Ramos (cell line): ENCODE measurements around the gene PARVG.

Experiments used
- in situ Hi-C: fragments of 300-500 bp; cut with MboI; formaldehyde crosslinking; loops from one replicate; pipeline ENCODE4 v1.14.3; 2022; ENCODE audit warnings: low sequenced_read_pairs; ENCODE audit not compliant: unreplicated experiment

The PARVG gene, protein sequence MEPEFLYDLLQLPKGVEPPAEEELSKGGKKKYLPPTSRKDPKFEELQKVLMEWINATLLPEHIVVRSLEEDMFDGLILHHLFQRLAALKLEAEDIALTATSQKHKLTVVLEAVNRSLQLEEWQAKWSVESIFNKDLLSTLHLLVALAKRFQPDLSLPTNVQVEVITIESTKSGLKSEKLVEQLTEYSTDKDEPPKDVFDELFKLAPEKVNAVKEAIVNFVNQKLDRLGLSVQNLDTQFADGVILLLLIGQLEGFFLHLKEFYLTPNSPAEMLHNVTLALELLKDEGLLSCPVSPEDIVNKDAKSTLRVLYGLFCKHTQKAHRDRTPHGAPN

DNA sequence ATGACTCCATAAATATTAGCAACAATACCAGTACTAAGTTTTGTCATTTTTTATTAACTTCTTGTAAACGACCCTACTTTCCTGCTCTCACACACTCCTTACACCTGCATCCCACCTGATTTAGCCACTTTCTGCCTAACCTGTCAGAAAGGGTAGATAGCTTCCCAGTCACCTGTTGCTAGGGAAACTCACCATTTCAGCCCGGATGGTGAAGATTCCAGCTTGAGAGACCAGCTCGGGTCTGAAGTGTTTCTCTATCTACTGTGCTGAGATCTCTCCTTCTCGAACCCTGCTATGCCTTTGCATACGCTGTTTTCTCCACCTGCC lies at the start of gene PARVG:
PARVG (plus strand) TSS at position 220 of the 327 bp plus-strand sequence. CDS start 2,405 bp downstream, outside the sequence.
- in situ Hi-C loops, result no loop called here

DNA sequence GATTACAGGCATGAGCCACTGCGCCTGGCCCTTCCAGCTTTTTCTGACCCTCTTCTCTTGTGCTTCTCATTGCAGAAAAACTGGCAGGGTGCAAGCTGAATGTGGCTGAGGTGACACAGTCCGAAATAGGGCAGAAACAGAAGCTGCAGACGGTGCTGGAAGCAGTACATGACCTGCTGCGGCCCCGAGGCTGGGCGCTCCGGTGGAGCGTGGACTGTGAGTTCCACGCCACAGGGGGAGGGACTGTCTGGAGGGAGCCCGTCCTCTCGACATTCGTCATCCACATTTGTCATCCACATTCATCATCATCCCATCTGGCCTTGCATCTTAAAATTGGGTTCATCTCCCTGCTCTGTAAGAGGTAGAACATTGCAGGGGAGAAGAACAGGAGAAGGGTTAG lies 49.3 kb upstream of the PARVG start:
- in situ Hi-C loops, result no loop called here

DNA sequence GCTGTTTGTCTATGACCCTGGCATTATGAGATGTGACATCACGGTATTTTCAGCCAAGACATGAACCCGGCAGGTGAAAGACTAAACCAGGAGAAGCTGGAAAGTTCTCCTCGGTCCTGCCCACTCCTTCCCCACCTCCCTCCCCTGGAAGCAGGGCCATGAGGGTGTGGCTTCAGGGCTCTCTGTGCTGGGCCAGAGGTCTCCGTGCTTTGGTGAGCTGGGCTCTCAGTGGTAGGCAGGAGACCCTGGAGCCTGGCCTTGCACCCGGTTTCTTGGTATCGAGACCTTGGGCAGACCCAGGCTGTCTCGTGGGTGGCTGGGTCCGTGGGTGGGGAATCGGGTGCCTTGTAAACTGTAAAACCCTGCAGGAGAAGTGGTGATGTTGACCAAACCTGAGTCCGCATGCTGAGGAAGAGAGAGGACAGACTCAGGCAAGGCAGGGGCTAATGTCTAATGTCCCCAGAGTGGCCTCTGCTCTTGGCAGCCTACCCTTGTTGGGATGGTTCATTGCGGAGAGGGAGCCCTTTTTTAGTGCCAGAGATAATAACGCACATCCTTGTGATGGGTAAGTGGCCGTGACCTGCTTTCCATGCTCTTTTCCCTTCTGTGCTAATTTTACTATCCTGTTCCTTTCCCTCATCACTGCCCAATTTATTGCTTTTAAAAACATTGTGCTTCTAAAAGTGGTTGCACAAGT lies 48.6 kb upstream of the PARVG start:
- in situ Hi-C loops, result no loop called here

DNA sequence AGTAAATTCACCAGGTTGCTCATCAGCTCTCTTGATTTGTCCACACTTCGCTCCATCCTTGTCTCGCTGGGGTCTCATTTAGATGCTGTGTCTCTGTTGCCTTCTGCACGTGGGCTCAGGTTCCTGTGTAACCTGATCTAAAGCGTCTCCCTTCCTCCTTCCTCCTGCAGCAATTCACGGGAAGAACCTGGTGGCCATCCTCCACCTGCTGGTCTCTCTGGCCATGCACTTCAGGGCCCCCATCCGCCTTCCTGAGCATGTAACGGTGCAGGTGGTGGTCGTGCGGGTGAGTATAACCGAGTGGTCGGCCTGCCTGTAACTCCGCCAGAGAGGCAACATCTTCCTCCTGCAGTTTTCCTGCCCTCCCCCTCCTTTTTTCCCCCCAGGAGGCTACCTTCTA lies 48.0 kb upstream of the PARVG start:
- in situ Hi-C loops, result no loop called here

DNA sequence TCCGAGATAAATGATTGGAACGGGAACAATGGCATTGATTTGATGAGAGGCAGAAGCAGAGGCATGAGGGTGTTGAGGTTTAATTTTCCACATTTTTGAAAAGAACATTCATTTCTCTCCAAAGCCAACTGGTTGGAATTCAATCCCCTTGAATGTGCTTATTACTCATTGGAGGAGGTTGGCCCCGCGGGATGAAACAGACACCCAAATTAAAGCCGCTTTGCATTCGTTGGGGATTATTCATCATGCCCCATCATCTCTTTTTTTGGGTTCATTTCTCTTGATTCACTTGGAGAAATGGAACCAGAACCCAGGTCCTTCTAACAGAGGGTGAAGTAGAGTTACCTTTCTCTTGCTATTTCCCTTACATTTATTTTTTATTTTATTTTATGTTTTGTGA lies 47.6 kb upstream of the PARVG start:
- in situ Hi-C loops, result no loop called here

DNA sequence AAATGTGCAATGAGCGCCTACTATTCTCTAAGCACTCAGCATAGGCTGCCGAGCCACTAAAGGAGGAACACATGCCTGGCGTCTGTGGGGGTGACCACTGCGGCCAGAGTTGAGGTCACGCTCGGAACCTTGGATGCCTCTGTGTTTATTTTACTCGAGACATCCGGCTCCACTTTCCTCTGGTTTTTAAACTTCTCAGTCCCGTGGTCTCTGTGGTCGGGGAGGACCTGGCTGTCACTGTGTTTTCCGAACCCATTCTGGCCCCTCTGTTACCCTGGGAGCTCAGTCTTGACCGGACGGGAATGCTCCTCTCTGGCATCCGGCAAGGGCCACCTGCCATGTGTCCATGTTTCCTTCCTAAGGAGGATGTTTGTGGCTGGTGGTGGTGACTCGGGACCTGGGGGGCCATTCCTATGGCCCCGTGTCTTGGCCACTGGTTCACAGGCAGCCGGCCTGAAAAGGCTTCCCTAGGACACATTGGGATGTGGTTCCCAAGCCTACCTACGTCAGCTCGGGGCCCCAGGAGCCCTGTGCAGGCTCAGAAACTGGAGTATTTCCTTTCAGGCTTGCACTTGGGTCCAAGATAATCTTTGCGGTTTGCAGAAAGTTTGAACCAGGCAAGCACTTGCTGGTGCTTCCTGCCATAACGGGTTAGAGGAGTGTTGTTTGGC lies 46.7 kb upstream of the PARVG start:
- in situ Hi-C loops, result no loop called here

DNA sequence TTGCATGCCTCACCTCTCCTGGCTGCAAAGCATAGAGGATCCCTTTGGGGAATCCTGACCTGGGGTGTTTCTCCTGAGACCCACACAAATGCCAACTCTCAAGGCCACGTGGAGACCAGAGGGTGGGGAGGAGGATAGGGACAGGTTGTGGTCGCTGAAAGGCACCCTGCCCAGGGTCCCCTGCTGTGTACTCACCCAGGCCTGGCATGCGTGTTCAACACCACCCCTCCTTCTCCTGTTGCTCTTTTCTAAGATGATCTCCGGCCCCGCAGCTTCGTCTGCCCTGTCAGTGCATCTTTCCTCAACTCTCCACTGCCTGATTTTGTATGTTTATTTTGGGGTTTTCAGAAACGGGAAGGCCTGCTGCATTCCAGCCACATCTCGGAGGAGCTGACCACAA lies 44.6 kb upstream of the PARVG start:
- in situ Hi-C loops, result no loop called here

DNA sequence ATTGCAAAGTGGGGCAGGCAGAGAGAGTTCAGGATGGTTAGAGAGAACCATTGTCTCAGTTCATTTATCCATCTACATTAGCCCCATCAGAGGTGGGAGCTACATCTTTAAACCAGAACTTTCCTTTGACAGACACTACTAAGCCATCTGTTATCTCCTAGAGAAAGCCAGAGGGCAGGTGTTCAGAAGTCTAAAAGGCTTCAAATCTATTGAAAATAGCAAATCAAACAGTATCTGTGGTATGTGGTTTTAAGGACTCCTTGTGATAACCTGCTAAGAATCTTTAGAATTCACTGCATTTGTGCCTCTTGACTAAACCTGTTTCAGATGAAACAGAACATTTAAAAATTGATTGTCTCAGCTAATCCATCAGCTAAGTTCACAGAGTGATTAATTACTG lies 43.9 kb upstream of the PARVG start:
- in situ Hi-C loops, result no loop called here

DNA sequence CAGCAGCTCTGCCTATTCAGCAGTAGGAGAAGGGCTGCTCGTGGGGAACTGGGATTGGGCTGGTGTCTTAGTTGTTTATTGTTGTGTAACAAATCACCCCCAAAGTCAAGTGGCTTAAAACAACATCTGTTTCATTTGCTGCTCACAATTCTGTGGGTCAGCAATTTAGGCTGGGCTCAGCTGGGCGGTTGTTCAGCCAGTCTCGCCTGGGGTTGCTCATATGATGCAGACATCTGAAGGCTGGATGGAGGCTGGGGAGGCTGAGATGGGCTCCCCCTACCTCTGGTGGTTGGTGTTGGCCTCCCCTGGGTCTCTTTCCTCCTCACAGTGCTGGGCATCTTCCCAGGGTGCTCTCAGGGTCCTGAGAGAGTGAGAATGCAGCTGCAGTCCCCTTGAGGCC lies 43.3 kb upstream of the PARVG start:
- in situ Hi-C loops, result no loop called here

DNA sequence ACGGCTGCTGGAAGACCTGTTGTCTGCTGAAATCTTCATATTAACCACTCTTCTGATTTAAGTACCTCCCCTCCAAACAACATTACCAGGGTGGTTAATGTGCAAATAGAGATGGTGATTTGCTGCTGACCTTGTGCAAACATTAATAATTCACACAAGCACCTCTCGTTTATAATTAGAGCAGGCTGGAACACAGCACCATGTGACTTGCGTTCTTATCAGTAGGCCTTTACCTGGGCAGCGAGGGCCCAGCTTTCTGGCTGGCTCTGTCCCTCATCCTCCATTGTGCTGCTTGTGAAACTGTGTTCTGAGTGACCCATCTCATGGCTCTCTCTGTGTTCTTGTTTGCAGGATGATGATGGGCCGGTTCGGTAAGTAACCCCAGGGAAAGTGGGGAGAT lies 41.0 kb upstream of the PARVG start:
- in situ Hi-C loops, result no loop called here

DNA sequence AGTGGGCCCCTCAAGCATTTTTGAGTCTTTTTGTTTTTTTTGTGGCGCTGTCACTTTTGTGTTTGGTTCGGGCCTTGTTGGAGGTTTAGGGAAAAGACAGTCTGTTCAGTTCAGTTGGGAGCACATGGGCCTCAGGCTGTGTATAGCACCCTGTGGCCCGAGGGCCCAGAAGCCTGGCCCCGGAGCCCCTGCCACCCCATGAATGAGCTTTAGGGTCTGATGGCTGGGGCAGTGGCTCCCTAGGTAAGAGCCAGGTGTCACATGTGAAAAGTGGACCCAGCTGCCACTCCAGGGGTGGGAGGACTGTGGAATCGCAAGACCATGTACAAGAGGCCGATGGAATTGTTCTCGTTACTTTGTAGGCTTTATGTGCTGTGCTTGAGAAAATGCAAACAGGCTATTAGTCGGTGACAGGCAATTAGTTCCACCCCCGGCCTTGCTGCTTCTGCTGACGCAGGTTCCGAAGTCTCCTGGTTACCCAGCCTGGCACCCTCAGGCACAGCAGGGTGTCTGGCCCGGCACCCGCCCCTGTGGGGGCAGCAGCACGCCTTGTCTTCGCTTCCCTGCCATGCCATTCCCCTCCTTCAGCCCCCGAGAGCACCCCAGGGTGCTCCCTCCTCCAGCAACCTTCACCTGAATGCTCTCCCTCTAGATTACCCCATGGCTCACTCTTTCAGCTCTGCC lies 38.2 kb upstream of the PARVG start:
- in situ Hi-C loops, result no loop called here

DNA sequence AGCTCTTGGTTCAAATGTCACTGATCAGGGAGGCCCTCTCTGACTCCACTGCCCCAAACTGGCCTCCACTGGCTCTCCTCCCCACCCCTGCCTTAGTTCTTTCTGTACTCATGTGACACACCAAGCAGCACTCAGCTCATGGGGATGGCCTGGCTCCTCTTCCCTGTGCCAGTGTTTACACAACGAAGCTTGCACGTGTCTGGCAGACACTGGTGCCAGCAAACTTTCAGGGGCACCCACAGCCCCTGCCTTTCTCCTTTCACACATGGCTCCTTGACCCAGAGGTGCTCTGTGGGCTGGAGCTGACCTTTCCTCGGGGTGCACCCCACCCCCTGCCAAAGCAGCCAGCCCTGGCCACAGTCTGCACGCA lies 37.6 kb upstream of the PARVG start:
- in situ Hi-C loops, result no loop called here

DNA sequence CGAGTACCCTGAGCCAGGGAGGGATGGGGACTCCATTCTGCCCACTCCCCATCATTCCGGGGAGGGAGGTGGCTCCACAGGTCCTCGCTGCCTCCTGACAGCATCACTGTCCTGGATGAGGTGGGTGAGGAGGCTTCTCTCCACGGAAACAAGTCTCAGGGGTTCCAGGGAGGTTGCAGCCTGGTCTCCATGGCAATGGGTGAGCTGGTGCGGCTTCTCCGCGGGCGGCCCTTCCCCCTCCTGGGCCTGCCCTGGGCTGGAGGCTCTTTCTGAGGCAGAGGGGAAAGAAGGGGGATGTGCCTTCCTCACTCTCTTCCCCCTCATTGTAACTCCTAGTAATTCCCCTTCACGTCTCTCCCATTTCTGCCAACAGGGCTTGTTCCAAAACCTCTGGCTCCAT lies 37.1 kb upstream of the PARVG start:
- in situ Hi-C loops, result no loop called here

DNA sequence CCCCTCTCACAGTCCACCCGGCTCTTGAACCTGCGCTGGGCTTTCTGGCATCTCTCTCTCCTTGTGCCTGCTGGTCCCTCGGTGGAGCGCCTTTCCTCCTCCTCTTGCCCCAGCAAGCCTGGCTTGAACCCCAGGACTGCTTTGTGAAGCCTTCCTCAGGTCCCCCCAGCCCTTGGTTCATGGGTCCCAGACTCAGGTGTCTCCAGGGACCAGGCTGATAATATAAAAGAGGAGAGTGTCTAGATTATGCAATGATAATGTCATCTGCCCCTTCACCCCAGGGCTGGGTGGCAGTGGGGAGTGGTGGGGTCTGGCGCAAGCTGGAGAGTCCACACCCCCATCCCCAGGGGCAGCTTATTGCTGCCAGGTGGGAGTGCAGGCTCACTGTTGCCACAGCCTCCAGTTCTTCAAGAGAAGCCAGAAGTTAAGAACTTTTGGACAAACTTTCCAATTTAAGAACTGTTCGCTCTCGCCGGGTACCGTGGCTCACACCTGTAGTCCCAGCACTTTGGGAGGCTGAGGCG lies 36.6 kb upstream of the PARVG start:
- in situ Hi-C loops, result no loop called here

DNA sequence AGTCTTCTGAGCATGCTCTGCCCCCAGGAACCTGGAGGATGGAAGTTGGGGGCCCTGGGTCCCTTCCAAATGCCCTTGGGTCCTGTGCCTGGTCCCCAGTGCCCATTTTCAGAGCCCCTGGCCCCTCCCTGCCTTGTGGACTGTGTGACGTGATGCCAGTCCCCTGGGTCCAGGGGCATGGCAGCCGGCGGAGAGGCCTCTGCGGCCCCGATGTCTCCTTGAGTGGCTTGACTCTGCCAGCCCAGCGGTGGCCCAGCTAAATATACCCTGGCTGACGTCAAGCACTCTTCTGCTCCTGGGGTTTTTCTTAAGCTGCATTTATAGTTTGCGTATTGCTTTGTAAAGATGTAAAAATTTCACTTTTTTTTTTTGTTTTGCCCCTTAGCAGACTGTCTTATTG lies 35.2 kb upstream of the PARVG start:
- in situ Hi-C loops, result no loop called here

DNA sequence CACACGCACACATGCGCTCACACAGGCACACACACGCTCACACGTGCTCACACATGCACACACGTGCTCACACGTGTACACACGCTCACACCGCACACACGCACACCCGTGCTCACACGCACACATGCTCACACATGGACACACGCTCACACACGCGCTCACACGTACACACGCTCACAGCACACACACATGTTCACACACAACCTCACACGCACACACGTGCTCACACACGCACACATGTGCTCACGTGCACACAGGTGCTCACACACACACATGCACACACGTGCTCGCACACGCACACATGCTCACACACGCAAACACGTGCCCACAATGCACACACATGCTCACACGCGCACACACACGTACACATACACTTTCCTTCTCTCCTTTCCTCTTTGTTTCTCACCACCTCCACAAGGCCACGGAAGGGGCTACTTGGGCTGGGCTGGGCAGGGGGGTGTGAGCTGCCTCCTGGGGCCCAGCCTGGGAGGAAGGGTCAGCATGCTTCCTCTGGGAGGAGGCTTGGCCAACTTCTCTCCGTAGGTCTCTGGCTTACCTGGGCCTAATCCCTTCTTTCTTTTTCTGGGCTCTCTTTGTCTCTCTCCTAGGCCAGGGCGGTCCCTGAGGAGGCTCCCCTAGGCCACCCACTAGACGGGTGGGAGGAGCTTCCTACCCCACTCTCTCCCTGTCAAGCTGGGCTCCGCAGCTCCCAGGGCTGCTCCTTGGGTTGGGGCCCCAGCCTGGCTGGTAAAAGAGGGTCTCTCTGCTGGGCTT lies 34.5 kb upstream of the PARVG start:
- in situ Hi-C loops, result no loop called here

DNA sequence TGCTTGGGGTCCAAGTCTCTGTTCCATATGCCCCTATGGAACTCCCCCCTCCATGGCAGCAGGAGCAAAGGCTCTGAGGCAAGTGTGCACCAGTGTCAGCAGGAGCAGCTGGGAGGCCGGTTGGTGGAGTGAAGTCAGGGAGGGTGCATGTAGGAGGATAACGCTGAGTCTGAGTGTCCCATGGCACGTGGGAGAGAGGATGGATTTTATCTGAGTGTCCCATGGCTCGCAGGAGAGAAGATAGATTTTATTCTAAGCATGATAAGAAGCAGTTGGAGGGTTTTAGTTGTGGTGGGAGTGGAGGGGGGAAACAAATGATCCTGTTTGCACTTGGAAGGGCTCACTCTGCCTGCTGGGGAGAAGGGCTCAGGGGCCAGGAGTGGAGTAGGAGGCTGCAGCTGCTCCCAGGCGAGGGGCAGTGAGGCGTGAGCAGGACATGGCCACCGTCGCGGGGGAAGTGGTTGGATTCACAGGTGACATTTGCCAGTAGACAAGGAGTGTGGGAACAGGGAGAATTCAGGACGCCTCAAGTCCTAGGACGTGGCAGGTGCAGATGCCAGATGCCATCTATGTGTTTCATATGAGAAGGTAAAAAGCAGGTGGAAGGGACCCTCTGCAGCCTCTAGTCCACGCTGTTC lies 33.6 kb upstream of the PARVG start:
- in situ Hi-C loops, result no loop called here

DNA sequence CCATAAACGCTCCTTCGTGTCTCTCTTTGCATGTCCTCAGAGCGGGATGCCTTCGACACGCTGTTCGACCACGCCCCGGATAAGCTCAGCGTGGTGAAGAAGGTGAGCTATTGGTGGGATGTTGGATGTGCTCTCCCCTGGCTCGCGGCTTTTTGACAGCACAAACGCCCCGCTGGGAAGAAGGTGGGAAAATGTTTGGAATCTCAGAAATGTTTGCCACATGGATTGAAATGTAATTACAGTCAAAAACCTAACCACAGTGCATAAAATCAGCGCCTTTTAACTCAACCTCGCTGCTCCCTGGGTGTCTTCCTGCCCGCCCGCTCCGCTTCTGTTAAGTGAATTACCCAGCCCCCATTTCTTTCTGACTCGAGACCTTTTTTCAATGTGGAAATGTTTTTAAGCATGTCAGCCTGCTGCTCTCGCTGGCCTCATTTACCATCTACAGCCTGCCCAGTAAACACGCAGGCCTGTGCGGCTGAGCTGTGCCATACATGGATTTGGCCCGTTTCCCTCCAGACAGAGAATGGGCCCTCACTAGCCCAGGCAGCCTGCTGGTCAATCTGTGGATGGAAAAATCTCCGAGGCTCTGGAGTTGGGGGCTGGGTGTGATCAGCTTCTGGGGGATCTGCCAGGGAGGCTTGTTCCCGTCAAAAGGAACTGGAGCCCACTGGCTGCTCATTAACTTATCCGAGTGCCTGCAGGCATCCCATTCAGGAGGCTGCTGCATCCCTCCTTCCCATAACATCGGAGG lies 32.7 kb upstream of the PARVG start:
- in situ Hi-C loops, result no loop called here

DNA sequence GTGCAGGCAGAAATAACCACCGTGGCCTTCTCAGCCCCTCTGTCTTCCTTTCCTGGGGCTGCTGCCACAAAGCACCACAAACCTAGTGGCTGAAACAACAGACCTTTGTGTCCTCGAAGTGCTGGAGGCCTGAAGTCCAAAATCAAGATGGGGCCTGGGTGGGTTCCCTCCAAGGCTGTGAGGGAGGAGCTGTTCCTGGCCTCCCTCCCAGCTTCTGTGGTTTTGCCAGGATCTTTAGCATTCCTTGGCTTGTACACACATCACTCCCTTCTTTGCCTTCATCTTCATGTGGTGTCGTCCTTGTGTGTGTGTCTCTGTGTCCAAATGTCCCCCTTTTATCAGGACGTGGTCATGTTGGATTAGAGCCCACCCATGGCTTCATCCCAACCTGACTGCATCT lies 29.0 kb upstream of the PARVG start:
- in situ Hi-C loops, result no loop called here
